IPS-15b (cell line): Measurements from ENCODE around the gene BRD7.

ENCODE experiments used
- H3K27me3 ChIP-seq: one replicate; pipeline ENCODE4 v1.6.1; 2013; ENCODE audit warnings: low read length; ENCODE audit not compliant: control insufficient read depth, insufficient read depth
- H3K36me3 ChIP-seq: one replicate; pipeline ENCODE4 v1.6.1; 2013; ENCODE audit warnings: low read length; ENCODE audit not compliant: control insufficient read depth, insufficient read depth
- H3K4me1 ChIP-seq: one replicate; pipeline ENCODE4 v1.6.1; 2013; ENCODE audit warnings: mild to moderate bottlenecking, low read length; ENCODE audit not compliant: control insufficient read depth, insufficient read depth
- H3K4me3 ChIP-seq: one replicate; pipeline ENCODE4 v1.5.1; 2013; ENCODE audit warnings: low read depth, low read length
- H3K9ac ChIP-seq: one replicate; pipeline ENCODE4 v1.6.1; 2013; ENCODE audit warnings: low read depth, mild to moderate bottlenecking, low read length
- H3K9me3 ChIP-seq: one replicate; pipeline ENCODE4 v1.6.1; 2013; ENCODE audit warnings: mild to moderate bottlenecking, low read length; ENCODE audit not compliant: control insufficient read depth, insufficient read depth

BRD7 gene

GRCh38 chr16:50270510-50271147, 98.2 kb downstream of the BRD7 start:
- no peak overlapping the region for H3K9ac ChIP-seq
- no peaks in the 10 kb centered on the region for H3K9me3 ChIP-seq
- H3K4me3 ChIP-seq = no peak overlapping the region
- H3K36me3 ChIP-seq = no peaks in the 10 kb centered on the region
- no peaks in the 10 kb centered on the region for H3K27me3 ChIP-seq
- peaks cover 3% of the 10 kb centered on the region for H3K4me1 ChIP-seq

GRCh38 chr16:50269769-50270509, 98.8 kb downstream of the BRD7 start:
- Histone ChIP-seq H3K27me3 (no peaks in the 10 kb centered on the region), H3K9ac (no peak overlapping the region), H3K4me1 (peaks cover 3% of the 10 kb centered on the region), H3K4me3 (no peak overlapping the region), H3K9me3 (no peaks in the 10 kb centered on the region), H3K36me3 (no peaks in the 10 kb centered on the region)

- no peak overlapping the region for H3K9ac ChIP-seq
- no peaks in the 10 kb centered on the region for H3K36me3 ChIP-seq
- no peaks in the 10 kb centered on the region for H3K9me3 ChIP-seq
- peaks cover 3% of the 10 kb centered on the region for H3K4me1 ChIP-seq
- H3K27me3 ChIP-seq = no peaks in the 10 kb centered on the region
- H3K4me3 ChIP-seq = no peak overlapping the region
Measured at GRCh38 chr16:50269061-50269705, 99.6 kb downstream of the BRD7 start.

GRCh38 chr16:50268352-50268751, 100.4 kb downstream of the BRD7 start:
- no peaks in the 10 kb centered on the region for H3K36me3 ChIP-seq
- no peaks in the 10 kb centered on the region for H3K27me3 ChIP-seq
- peaks cover 3% of the 10 kb centered on the region for H3K4me1 ChIP-seq

GRCh38 chr16:50267651-50268050, 101.1 kb downstream of the BRD7 start:
- no peaks in the 10 kb centered on the region for H3K9me3 ChIP-seq
- H3K4me3 ChIP-seq = no peak overlapping the region
- no peak overlapping the region for H3K9ac ChIP-seq
- peaks cover 3% of the 10 kb centered on the region for H3K4me1 ChIP-seq
- no peaks in the 10 kb centered on the region for H3K27me3 ChIP-seq
- no peaks in the 10 kb centered on the region for H3K36me3 ChIP-seq

More at GRCh38 chr16:50268352-50268751, 100.4 kb downstream of the BRD7 start:
- Histone ChIP-seq H3K4me3 (no peak overlapping the region), H3K9ac (no peak overlapping the region), H3K9me3 (no peaks in the 10 kb centered on the region)

- H3K4me1 ChIP-seq = peaks cover 3% of the 10 kb centered on the region
- H3K9me3 ChIP-seq = no peaks in the 10 kb centered on the region
- H3K27me3 ChIP-seq = no peaks in the 10 kb centered on the region
- no peaks in the 10 kb centered on the region for H3K36me3 ChIP-seq
- no peak overlapping the region for H3K9ac ChIP-seq
- no peak overlapping the region for H3K4me3 ChIP-seq
Measured at GRCh38 chr16:50267151-50267631, 101.6 kb downstream of the BRD7 start.

GRCh38 chr16:50266337-50267091, 102.3 kb downstream of the BRD7 start, which contains the start of gene ADCY7:
Gene ADCY7, plus strand, starts transcription at chr16:50266551. Its CDS starts 21,629 bp downstream, at chr16:50288180.
- no peak within 1 kb of the TSS for H3K9ac ChIP-seq

More at GRCh38 chr16:50266337-50267091, 102.3 kb downstream of the BRD7 start, which contains the start of gene ADCY7:
- Histone ChIP-seq H3K27me3 (no peaks in the 10 kb centered on the region), H3K36me3 (no peaks in the 10 kb centered on the region), H3K9me3 (no peaks in the 10 kb centered on the region), H3K4me1 (peaks cover 3% of the 10 kb centered on the region), H3K4me3 (no peak within 1 kb of the TSS)
